Memory B cell (primary cell): Measurements from ENCODE around the gene DOK4.

Experiments
- ATAC-seq: fragments of 150-1000 bp; cut with Tn5 transposase; 2 replicates; pipeline ENCODE4 v1.10.0; 2021; ENCODE audit warnings: low read depth, mild to moderate bottlenecking, moderate library complexity
- DNase-seq, 2 donors: peaks; one replicate each; pipeline ENCODE4 v3.0.0; 2022; ENCODE audit warnings: low spot score in 2 of 2
- H3K27ac Mint-ChIP-seq: one replicate; pipeline ENCODE4 v1.8.0; 2022; ENCODE audit warnings: mild to moderate bottlenecking, moderate library complexity, mixed read lengths
- H3K27me3 Mint-ChIP-seq: one replicate; pipeline ENCODE4 v1.8.0; 2022; ENCODE audit warnings: mixed read lengths
- H3K36me3 Mint-ChIP-seq: one replicate; pipeline ENCODE4 v1.8.0; 2022; ENCODE audit warnings: mild to moderate bottlenecking, mixed read lengths
- H3K4me1 Mint-ChIP-seq: one replicate; pipeline ENCODE4 v1.8.0; 2022; ENCODE audit warnings: mixed read lengths
- H3K4me3 Mint-ChIP-seq: one replicate; pipeline ENCODE4 v1.8.0; 2022; ENCODE audit warnings: mild to moderate bottlenecking, moderate library complexity, mixed read lengths
- H3K9me3 Mint-ChIP-seq: one replicate; pipeline ENCODE4 v1.8.0; 2022; ENCODE audit warnings: mixed read lengths

The DOK4 gene

GRCh38 chr16:57422026-57422944 lies 64.0 kb downstream of the DOK4 start:
- Mint-ChIP-seq H3K27ac (peak overlapping the region; percentile 40), H3K27me3 (no peaks in the 10 kb centered on the region), H3K4me1 (peaks cover 14% of the 10 kb centered on the region), H3K36me3 (peaks cover 2% of the 10 kb centered on the region), H3K9me3 (no peaks in the 10 kb centered on the region), H3K4me3 (no peak overlapping the region)
- DNase-seq = no peak
- no peak for ATAC-seq
